SK-N-SH treated with all-trans-retinoic acid at 6 μM for 48 hours (cell line): ENCODE measurements around the gene CTDSP1.

Experiments
- BACH2 ChIP-seq: fragments of 250-450 bp; sonication (Bioruptor Pico); IDR thresholded peaks from 2 replicates; pipeline ENCODE4 v1.9.0; 2021; ENCODE audit warnings: mild to moderate bottlenecking, borderline replicate concordance
- GLIS3 ChIP-seq: fragments of 250-450 bp; sonication (Bioruptor Pico); IDR thresholded peaks from 2 replicates; pipeline ENCODE4 v1.5.0; 2020; ENCODE audit warnings: mild to moderate bottlenecking, moderate library complexity

DNA sequence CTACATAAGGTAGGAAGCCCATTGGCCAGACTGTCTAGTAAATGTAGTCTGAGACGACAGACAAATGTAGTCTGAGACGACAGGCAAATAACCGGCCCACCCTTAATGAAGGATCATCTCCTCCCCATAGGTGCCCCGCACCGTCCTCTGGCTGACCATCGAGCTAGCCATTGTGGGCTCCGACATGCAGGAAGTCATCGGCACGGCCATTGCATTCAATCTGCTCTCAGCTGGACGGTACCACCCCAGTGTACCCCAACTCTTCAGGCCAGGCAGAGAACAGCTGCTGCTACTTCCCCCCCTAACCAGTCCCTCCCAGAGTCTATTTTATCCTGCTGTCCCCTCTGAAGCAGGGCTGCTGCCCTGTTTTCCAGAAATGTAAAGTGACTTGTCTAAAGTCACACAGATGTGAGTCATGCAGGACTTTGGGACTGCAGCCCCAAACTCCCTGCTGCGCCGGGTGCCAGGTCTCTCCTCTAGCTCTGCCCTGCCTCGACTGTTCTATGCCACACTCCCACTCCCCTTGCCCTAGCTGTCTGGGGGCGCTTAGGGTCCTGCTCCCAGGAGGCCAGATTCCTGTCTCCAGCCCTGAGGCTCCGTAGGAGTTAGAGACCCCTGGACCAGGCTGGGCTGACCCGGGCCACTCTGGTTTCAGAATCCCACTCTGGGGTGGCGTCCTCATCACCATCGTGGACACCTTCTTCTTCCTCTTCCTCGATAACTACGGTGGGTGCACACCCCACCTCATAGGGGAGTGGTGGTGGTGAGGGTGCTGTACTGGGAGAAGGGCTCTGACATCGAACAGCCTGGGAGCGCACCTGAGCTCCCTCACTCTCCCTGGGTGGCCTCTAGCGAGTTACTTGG lies 12.9 kb upstream of the CTDSP1 start:
- TF ChIP-seq BACH2 (CRISPR knock-in tag), result no peak
- no peak for TF ChIP-seq GLIS3
